ENCODE results near the gene CALML4. TPM values are rescaled to one million over a fixed set of nuclear protein-coding genes. Genes with fewer than 3 reads are reported as not detected.

Gene CALML4, protein sequence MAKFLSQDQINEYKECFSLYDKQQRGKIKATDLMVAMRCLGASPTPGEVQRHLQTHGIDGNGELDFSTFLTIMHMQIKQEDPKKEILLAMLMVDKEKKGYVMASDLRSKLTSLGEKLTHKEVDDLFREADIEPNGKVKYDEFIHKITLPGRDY
- 8.1 TPM for total RNA-seq

DNA sequence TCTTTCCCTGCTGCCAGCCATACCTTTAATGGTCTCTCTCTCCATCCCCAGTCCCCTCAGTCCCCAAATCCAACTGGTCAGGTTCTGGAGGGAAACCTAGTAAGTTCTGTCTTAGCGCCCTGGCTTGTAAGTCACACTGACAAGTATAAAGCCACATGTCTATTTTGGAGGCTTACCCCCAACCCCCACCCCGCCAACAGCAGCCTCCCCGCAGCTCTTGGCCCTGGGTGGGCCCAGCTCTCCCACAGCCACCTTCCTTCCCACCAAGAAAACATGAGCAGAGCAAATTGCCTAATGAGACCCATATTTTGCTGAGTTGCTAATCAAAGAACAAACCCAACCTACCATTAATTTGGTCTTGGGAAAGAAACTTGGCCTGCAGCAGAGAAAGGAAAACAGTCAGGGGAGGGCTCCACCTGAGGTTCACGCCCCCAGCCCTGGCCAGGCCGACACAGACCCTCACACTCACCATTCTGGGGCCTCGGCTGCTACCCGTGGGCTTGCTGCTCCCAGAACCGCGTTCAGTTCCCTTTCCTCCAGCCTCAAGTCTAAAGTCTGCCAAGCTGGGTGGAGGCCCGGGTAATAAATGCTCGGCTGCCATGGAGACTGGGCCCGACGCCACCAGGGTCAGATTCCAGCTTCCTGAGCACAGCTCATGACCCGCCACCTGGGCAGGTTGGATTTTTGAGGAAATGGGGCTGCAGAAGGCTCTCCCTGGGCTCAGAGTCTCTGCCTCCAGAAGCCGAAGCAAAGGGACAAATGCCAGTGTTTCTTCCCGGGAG lies at the start of gene CALML4:
CALML4 (minus strand) TSS at position 557 of the 782 bp plus-strand sequence; CDS start at position 472, 85 bp downstream.

GRCh38 chr15:68229386-68230156 lies 24.4 kb upstream of the CALML4 start, which contains the start of gene CLN6:
TSS of gene CLN6 (minus strand) at chr15:68229728. CDS start at chr15:68229584, 144 bp downstream.

Other genes with a start within 250 kb of the CALML4 start
- 50.7 TPM for gene PIAS1, start 151.0 kb downstream of the CALML4 start, total RNA-seq
- 17.5 TPM for gene CLN6, start 24.4 kb upstream of the CALML4 start, total RNA-seq
- 160 TPM for gene FEM1B, start 72.4 kb upstream of the CALML4 start, total RNA-seq
- gene ITGA11, start 226.8 kb upstream of the CALML4 start, total RNA-seq, result 0.94 TPM